ENCODE data around the gene ANAPC5.

Gene ANAPC5

DNA sequence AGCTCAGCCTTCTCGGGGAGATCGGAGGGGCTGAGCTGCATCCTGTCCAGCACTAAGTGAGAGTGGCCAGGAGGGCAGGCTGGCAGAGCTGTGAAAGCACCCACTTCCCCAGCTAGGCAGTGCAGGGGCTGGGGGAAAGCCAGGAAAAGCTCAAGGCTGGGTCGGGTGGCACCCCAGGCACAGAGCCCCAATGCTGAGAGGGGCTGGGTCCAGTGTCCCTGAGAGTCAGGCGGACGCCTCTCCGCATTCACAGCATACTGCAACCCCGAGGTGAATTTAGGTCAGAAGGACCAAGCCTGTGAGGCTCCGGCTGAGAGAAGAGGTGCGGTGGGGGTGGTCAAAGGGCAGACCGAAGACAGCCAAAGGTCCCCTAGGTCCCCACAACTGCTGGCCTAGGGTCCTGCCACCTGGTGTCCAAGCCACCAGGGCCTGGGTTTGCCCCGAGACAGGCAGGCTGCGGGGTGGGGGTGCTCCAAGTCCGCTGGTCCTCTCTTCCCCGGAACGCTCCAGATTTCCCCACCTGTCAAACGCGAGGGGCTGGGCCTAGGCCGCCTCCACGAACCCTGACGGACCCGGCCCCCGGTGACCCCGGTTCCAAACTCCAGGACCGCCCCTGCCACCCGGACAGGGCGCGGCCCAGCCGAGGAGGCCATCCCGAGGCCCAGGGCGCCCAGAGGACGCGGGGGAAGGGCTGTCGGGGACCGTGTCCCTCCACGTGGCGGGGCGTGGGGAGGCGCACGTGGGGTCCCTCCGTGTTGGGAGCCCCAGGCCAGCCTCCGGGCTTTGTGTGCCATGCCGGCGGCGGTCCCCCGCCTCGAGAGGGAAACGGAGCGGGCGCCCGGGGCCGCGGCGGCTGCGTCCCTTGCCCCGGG, 56.2 kb downstream of the ANAPC5 start:
- peaks cover 15% of the 10 kb centered on the region for H3F3A ChIP-seq (ENCODE audit: control insufficient read depth, insufficient read depth)
- TF ChIP-seq CTCF (IDR thresholded peaks at IDR 0.05; ENCODE audit: low read depth, low read length, poor library complexity, severe bottlenecking) (no peak), EZH2phosphoT487 (IDR thresholded peaks at IDR 0.05; ENCODE audit: borderline replicate concordance, low read length) (no peak)
- H3K4me2 ChIP-seq (ENCODE audit: low read length): peak overlapping the region; percentile 90
- peaks cover 52% of the 10 kb centered on the region for H3K79me2 ChIP-seq (ENCODE audit: control insufficient read depth, low read length)
- H3K4me1 ChIP-seq (ENCODE audit: control insufficient read depth, low read length): peaks cover 36% of the 10 kb centered on the region
- peak overlapping the region; percentile 24; the same call in 1 of the 2 replicates for H3K27ac ChIP-seq (ENCODE audit: low read depth, low read length)
- 0 out of 2 replicates have a peak, but pooled peaks cover 3% of the 10 kb centered on the region for H4K20me1 ChIP-seq (ENCODE audit: control insufficient read depth, insufficient read depth, low read depth, low read length)
- peak overlapping the region; percentile 83 for H3K4me3 ChIP-seq (ENCODE audit: low read length)
- H3K9me3 ChIP-seq (ENCODE audit: control insufficient read depth, insufficient read depth, low read length): no peaks in the 10 kb centered on the region
- no peaks in the 10 kb centered on the region for H3K9me2 ChIP-seq (replicated peaks; ENCODE audit: control insufficient read depth, low read length)
- H3K36me3 ChIP-seq (ENCODE audit: control insufficient read depth, low read length): peaks cover 32% of the 10 kb centered on the region
- no peaks in the 10 kb centered on the region; the same call in 1 of the 2 replicates for H3K27me3 ChIP-seq (ENCODE audit: control insufficient read depth, low read length)

DNA sequence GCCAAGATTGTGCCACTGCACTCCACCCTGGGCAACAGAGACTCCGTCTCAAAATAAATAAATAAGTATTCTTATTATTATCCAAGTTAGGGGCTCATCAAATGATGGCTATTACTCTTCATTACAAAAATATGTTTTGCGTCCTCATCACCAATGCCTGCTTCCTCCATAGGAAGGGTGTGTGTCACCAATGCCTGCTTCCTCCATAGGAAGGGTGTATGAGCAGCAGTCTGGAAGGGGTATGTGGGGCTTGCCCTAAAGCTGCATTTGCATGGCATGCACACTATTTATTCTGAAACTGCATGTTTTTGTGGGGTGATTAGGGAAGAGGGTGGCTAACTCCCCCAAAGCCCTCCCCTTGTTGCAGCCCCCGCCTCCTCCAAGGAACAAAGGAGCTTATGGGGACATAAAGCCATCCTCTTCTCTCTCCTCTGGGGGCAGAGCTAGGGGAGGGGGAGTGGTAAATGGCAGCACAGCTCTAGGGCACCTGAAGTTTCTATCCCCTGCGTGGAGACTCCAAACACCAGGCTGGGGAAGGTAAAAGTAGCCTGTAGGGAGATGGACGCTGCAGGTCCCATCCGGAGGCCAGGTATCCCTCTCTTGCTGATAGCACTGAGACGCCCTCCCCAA, 57.0 kb downstream of the ANAPC5 start:
- H3K27ac ChIP-seq (ENCODE audit: low read depth, low read length): no peak overlapping the region
- 0 out of 2 replicates have a peak, but pooled peaks cover 3% of the 10 kb centered on the region for H4K20me1 ChIP-seq (ENCODE audit: control insufficient read depth, insufficient read depth, low read depth, low read length)
- peak overlapping the region; percentile 83 for H3K4me3 ChIP-seq (ENCODE audit: low read length)
- no peaks in the 10 kb centered on the region for H3K9me3 ChIP-seq (ENCODE audit: control insufficient read depth, insufficient read depth, low read length)
- H3K36me3 ChIP-seq (ENCODE audit: control insufficient read depth, low read length): peaks cover 32% of the 10 kb centered on the region
- H3K4me1 ChIP-seq (ENCODE audit: control insufficient read depth, low read length): peaks cover 29% of the 10 kb centered on the region
- peaks cover 55% of the 10 kb centered on the region for H3K79me2 ChIP-seq (ENCODE audit: control insufficient read depth, low read length)
- TF ChIP-seq CTCF (IDR thresholded peaks at IDR 0.05; ENCODE audit: low read depth, low read length, poor library complexity, severe bottlenecking): no peak
- no peak for TF ChIP-seq EZH2phosphoT487 (IDR thresholded peaks at IDR 0.05; ENCODE audit: borderline replicate concordance, low read length)
- H3K4me2 ChIP-seq (ENCODE audit: low read length): peak overlapping the region; percentile 90
- H3K27me3 ChIP-seq (ENCODE audit: control insufficient read depth, low read length): no peaks in the 10 kb centered on the region; the same call in 1 of the 2 replicates
- no peaks in the 10 kb centered on the region for H3K9me2 ChIP-seq (replicated peaks; ENCODE audit: control insufficient read depth, low read length)
- H3F3A ChIP-seq (ENCODE audit: control insufficient read depth, insufficient read depth): peaks cover 15% of the 10 kb centered on the region

GRCh38 chr12:121294151-121294889, 57.9 kb downstream of the ANAPC5 start:
- H3K4me2 ChIP-seq (ENCODE audit: low read length): peak overlapping the region; percentile 6
- H3K9me2 ChIP-seq (replicated peaks; ENCODE audit: control insufficient read depth, low read length): no peaks in the 10 kb centered on the region
- H3K4me1 ChIP-seq (ENCODE audit: control insufficient read depth, low read length): peaks cover 20% of the 10 kb centered on the region
- H4K20me1 ChIP-seq (ENCODE audit: control insufficient read depth, insufficient read depth, low read depth, low read length): 0 out of 2 replicates have a peak, but pooled peaks cover 3% of the 10 kb centered on the region
- no peak overlapping the region for H3K27ac ChIP-seq (ENCODE audit: low read depth, low read length)
- TF ChIP-seq CTCF (IDR thresholded peaks at IDR 0.05; ENCODE audit: low read depth, low read length, poor library complexity, severe bottlenecking) (no peak), EZH2phosphoT487 (IDR thresholded peaks at IDR 0.05; ENCODE audit: borderline replicate concordance, low read length) (no peak)
- H3F3A ChIP-seq (ENCODE audit: control insufficient read depth, insufficient read depth): peaks cover 7% of the 10 kb centered on the region
- peaks cover 32% of the 10 kb centered on the region for H3K36me3 ChIP-seq (ENCODE audit: control insufficient read depth, low read length)
- no peak overlapping the region for H3K4me3 ChIP-seq (ENCODE audit: low read length)
- peaks cover 63% of the 10 kb centered on the region for H3K79me2 ChIP-seq (ENCODE audit: control insufficient read depth, low read length)
- H3K27me3 ChIP-seq (ENCODE audit: control insufficient read depth, low read length): no peaks in the 10 kb centered on the region; the same call in 1 of the 2 replicates
- no peaks in the 10 kb centered on the region for H3K9me3 ChIP-seq (ENCODE audit: control insufficient read depth, insufficient read depth, low read length)

Measured in DOHH2 (cell line).